ENCODE measurements around the gene NTM.

Gene NTM

GRCh38 chr11:132036220-132036619 lies 665.8 kb downstream of the NTM start:
- no peak for DNase-seq

- no peak for DNase-seq
Observed at GRCh38 chr11:132036746-132037466, 666.5 kb downstream of the NTM start.

GRCh38 chr11:132037467-132037862 lies 667.0 kb downstream of the NTM start:
- no peak for DNase-seq

GRCh38 chr11:132037956-132038355 lies 667.5 kb downstream of the NTM start:
- DNase-seq, result no peak

GRCh38 chr11:132039521-132039920 lies 669.1 kb downstream of the NTM start:
- no peak for DNase-seq

GRCh38 chr11:132042296-132042695 lies 671.9 kb downstream of the NTM start:
- DNase-seq, result no peak

GRCh38 chr11:132043714-132044113 lies 673.3 kb downstream of the NTM start:
- DNase-seq, result no peak

GRCh38 chr11:132045107-132045506 lies 674.7 kb downstream of the NTM start:
- DNase-seq, result no peak

- no peak for DNase-seq
Observed at GRCh38 chr11:132046288-132046865, 676.0 kb downstream of the NTM start.

GRCh38 chr11:132047167-132047566 lies 676.8 kb downstream of the NTM start:
- DNase-seq, result no peak

GRCh38 chr11:132048040-132048439 lies 677.6 kb downstream of the NTM start:
- no peak for DNase-seq

- DNase-seq, result no peak
Observed at GRCh38 chr11:132049205-132049604, 678.8 kb downstream of the NTM start.

GRCh38 chr11:132050049-132050448 lies 679.6 kb downstream of the NTM start:
- no peak for DNase-seq

GRCh38 chr11:132050577-132051165 lies 680.3 kb downstream of the NTM start:
- DNase-seq, result no peak

- DNase-seq, result no peak
Observed at GRCh38 chr11:132051704-132052103, 681.3 kb downstream of the NTM start.

- DNase-seq, result no peak
Observed at GRCh38 chr11:132052342-132052741, 681.9 kb downstream of the NTM start.

GRCh38 chr11:132052904-132053303 lies 682.5 kb downstream of the NTM start:
- no peak for DNase-seq

- no peak for DNase-seq
Observed at GRCh38 chr11:132054822-132055221, 684.4 kb downstream of the NTM start.

- no peak for DNase-seq
Observed at GRCh38 chr11:132055296-132055695, 684.9 kb downstream of the NTM start.

GRCh38 chr11:132056689-132057088 lies 686.3 kb downstream of the NTM start:
- no peak for DNase-seq

GRCh38 chr11:132057266-132057665 lies 686.9 kb downstream of the NTM start:
- no peak for DNase-seq

GRCh38 chr11:132058211-132058772 lies 687.9 kb downstream of the NTM start:
- no peak for DNase-seq

GRCh38 chr11:132060567-132060966 lies 690.2 kb downstream of the NTM start:
- DNase-seq, result no peak

- no peak for DNase-seq
Observed at GRCh38 chr11:132062031-132062430, 691.6 kb downstream of the NTM start.

Measured in NCI-H1436 (cell line).